Upper lobe of left lung (tissue), 6 donors: ENCODE results near the gene ZEB1. TPM values are rescaled to one million over a fixed set of nuclear protein-coding genes. Genes with fewer than 3 reads are reported as not detected.

Experiments used
- ATAC-seq, 2 donors: fragments of 200-7000 bp; cut with Tn5 transposase; one replicate each; pipeline ENCODE4 v1.9.1; 2022; ENCODE audit warnings: mild to moderate bottlenecking in 2 of 2, moderate library complexity in 2 of 2; ENCODE audit not compliant: low FRiP score in 2 of 2
- DNase-seq, 2 donors: peaks; one replicate each; pipeline ENCODE4 v3.0.0-alpha.2; 2019 to 2020
- H3K27ac ChIP-seq, 4 donors: fragments of 200-600 bp; sonication (generic); one replicate each; pipeline ENCODE4 v1.5.1; 2016 to 2019
- H3K27me3 ChIP-seq, 4 donors: fragments of 200-600 bp; sonication (generic); one replicate each; pipeline ENCODE4 v1.5.1; 2017 to 2019
- H3K36me3 ChIP-seq, 4 donors: fragments of 200-600 bp; sonication (generic); one replicate each; pipeline ENCODE4 v1.5.1; 2016 to 2019
- H3K4me1 ChIP-seq, 4 donors: fragments of 200-600 bp; sonication (generic); one replicate each; pipeline ENCODE4 v1.5.1; 2018 to 2019
- H3K4me3 ChIP-seq, 4 donors: fragments of 200-600 bp; sonication (generic); one replicate each; pipeline ENCODE4 v1.5.1; 2017 to 2019; ENCODE audit warnings: mild to moderate bottlenecking in 2 of 4, moderate library complexity in 1 of 4
- H3K9me3 ChIP-seq, 4 donors: fragments of 200-600 bp; sonication (generic); one replicate each; pipeline ENCODE4 v1.5.1; 2018 to 2019
- EP300 ChIP-seq, 4 donors: sonication (generic); formaldehyde crosslinking; IDR thresholded peaks; one replicate each; pipeline ENCODE4 v1.5.1; 2017; ENCODE audit warnings: antibody characterized with exemption in 4 of 4, control low read depth in 2 of 4
- POLR2A ChIP-seq, 4 donors: fragments of 450-650 bp; IDR thresholded peaks; one replicate each; pipeline ENCODE4 v1.5.1; 2016 to 2017; ENCODE audit warnings: antibody characterized with exemption in 4 of 4, mild to moderate bottlenecking in 2 of 4
- POLR2AphosphoS5 ChIP-seq, 2 donors: sonication (generic); formaldehyde crosslinking; IDR thresholded peaks; one replicate each; pipeline ENCODE4 v1.5.1; 2017; ENCODE audit warnings: antibody characterized with exemption in 2 of 2
- WGBS, 2 donors: methylation state at CpG; one replicate each; pipeline ENCODE4 v1.1.5; 2017 to 2018; 5-methylcytosine and 5-hydroxymethylcytosine counted together
- total RNA-seq, 6 donors: library from RNA; depleted of rRNA in 4 of 6; stranded (reverse); fragments of >200 nt in 4 of 6; gene quantifications; one replicate each; pipeline versions ENCODE4 v1.1.0 to v1.2.1, GENCODE V29; 2016 to 2021
- TF ChIP-seq, protein P1 (sequence below), 6 experiments: fragments of 450-650 bp in 4 of 6; fragments of 200-600 bp in 2 of 6; sonication (generic) in 2 of 6; IDR thresholded peaks; one replicate each; pipeline ENCODE4 v1.5.1; 2016 to 2019; ENCODE audit warnings: antibody characterized with exemption in 6 of 6
- donor health status: DM: no; HTN: no; CAD: no; lungs with moderate emphysema.
- donor health status: DM: no; HTN: yes; CAD: no; lungs with severe emphysema.

The ZEB1 gene
- total RNA-seq, 6 donors from 2014 or later: 17.8 to 46.1 (median 32.6) TPM

DNA sequence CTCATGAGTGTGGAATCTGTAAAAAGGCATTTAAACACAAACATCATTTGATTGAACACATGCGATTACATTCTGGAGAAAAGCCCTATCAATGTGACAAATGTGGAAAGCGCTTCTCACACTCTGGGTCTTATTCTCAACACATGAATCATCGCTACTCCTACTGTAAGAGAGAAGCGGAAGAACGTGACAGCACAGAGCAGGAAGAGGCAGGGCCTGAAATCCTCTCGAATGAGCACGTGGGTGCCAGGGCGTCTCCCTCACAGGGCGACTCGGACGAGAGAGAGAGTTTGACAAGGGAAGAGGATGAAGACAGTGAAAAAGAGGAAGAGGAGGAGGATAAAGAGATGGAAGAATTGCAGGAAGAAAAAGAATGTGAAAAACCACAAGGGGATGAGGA, 207.7 kb downstream of the ZEB1 start:
- ATAC-seq: peak in 1 of 2 donors; percentile 64
- no peak for DNase-seq
- H3K9me3 ChIP-seq: no peaks in the 10 kb centered on the region
- H3K4me3 ChIP-seq: no peak overlapping the region
- WGBS, 2 donors: 76 to 81% methylated on average over 11 of the region's 11 CpGs
- no peaks in the 10 kb centered on the region for H3K27me3 ChIP-seq
- TF ChIP-seq POLR2AphosphoS5 (IDR thresholded peaks at IDR 0.05): no peak
- TF ChIP-seq, protein P1, sequence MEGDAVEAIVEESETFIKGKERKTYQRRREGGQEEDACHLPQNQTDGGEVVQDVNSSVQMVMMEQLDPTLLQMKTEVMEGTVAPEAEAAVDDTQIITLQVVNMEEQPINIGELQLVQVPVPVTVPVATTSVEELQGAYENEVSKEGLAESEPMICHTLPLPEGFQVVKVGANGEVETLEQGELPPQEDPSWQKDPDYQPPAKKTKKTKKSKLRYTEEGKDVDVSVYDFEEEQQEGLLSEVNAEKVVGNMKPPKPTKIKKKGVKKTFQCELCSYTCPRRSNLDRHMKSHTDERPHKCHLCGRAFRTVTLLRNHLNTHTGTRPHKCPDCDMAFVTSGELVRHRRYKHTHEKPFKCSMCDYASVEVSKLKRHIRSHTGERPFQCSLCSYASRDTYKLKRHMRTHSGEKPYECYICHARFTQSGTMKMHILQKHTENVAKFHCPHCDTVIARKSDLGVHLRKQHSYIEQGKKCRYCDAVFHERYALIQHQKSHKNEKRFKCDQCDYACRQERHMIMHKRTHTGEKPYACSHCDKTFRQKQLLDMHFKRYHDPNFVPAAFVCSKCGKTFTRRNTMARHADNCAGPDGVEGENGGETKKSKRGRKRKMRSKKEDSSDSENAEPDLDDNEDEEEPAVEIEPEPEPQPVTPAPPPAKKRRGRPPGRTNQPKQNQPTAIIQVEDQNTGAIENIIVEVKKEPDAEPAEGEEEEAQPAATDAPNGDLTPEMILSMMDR (IDR thresholded peaks at IDR 0.05): no peak
- no peak for TF ChIP-seq EP300 (IDR thresholded peaks at IDR 0.05)
- no peak for TF ChIP-seq POLR2A (IDR thresholded peaks at IDR 0.05)
- H3K4me1 ChIP-seq: peaks cover 0 to 7% (median 5%) of the 10 kb centered on the region in 4 donors
- H3K36me3 ChIP-seq: peaks cover 0 to 40% (median 6%) of the 10 kb centered on the region in 4 donors
- peak overlapping the region in 1 of 4 donors; percentile 4 for H3K27ac ChIP-seq

DNA sequence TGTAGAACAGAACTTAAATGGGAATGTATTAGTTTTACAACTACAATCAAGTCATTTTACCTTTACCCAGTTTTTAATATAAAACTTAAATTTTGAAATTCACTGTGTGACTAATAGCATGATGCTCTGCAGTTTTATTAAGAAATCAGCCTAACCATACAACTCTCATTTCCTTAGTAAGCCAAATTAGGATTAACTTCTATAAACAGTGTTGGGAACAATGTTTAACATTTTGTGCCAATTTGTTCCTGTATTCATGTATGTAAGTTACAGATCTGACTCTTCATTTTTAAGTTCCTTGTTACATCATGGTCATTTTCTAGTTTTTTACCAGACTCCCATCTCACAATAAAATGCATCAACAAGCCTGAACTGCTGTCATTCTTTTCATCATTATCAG, 209.8 kb downstream of the ZEB1 start:
- Histone ChIP-seq H3K27me3 (no peaks in the 10 kb centered on the region), H3K27ac (peak overlapping the region in 1 of 4 donors; percentile 35), H3K4me1 (peaks cover 0 to 7% (median 5%) of the 10 kb centered on the region in 4 donors), H3K9me3 (no peaks in the 10 kb centered on the region), H3K4me3 (no peak overlapping the region), H3K36me3 (peaks cover 0 to 30% (median 6%) of the 10 kb centered on the region in 4 donors)
- ATAC-seq (no peak), DNase-seq (no peak)
- TF ChIP-seq EP300 (IDR thresholded peaks at IDR 0.05): no peak
- no peak for TF ChIP-seq POLR2AphosphoS5 (IDR thresholded peaks at IDR 0.05)
- TF ChIP-seq, protein P1 (IDR thresholded peaks at IDR 0.05): no peak
- TF ChIP-seq POLR2A (IDR thresholded peaks at IDR 0.05): no peak

DNA sequence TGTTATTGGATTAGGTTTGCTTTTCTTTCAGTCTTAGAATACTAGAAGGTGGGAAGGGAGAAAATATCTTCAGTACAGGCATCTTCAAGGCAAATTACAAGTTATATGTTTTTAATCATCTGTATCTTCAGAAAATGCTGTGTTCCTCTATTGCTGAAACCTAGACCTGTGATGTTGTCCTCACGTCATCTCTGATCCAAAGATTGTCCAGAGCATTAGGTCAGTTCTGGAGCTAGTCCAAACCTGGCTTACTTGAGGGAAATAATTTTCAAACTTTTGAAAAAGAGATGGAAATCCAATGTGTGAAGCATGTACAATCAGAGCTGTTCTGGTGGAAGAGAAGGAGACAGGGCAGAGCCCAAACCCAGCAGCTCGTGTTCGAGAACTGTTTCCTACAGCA, 217.3 kb downstream of the ZEB1 start:
- TF ChIP-seq POLR2A (IDR thresholded peaks at IDR 0.05) (no peak), POLR2AphosphoS5 (IDR thresholded peaks at IDR 0.05) (no peak), EP300 (IDR thresholded peaks at IDR 0.05) (no peak)
- TF ChIP-seq, protein P1 (IDR thresholded peaks at IDR 0.05): no peak
- Histone ChIP-seq H3K4me3 (no peak overlapping the region), H3K36me3 (no peaks in the 10 kb centered on the region), H3K27me3 (no peaks in the 10 kb centered on the region), H3K27ac (no peak overlapping the region), H3K4me1 (no peaks in the 10 kb centered on the region), H3K9me3 (no peaks in the 10 kb centered on the region)
- DNase-seq (no peak), ATAC-seq (peak in 1 of 2 donors; percentile 78)
- 42 to 56% methylated on average over 3 of the region's 3 CpGs for WGBS, 2 donors

DNA sequence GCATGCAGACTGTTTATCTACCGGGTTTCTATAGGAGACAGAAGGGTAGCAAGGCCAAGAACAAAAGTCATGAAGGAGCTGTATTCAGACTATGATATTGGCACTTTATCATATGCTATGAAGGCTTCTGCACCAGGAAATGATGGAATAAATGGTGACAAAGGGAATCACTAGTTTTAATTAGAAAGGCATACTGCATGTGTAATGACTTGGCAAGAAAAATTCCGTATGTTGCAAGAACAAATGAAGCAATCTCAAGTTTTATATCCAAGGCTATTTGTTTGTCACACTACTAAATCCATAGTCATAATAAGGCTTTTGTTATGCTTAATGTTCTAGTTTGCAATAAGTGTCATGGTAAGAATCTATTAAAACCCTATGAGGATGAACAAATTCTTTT, 230.9 kb downstream of the ZEB1 start:
- peaks cover 0 to 3% (median 0%) of the 10 kb centered on the region in 4 donors for H3K9me3 ChIP-seq
- H3K4me3 ChIP-seq: no peak overlapping the region
- no peaks in the 10 kb centered on the region for H3K27me3 ChIP-seq
- DNase-seq (no peak), ATAC-seq (peak in 1 of 2 donors; percentile 14)
- no peaks in the 10 kb centered on the region for H3K36me3 ChIP-seq
- 53 to 57% methylated on average over 2 of the region's 2 CpGs for WGBS, 2 donors
- H3K4me1 ChIP-seq: no peaks in the 10 kb centered on the region
- H3K27ac ChIP-seq: no peak overlapping the region
- TF ChIP-seq POLR2AphosphoS5 (IDR thresholded peaks at IDR 0.05): no peak
- no peak for TF ChIP-seq EP300 (IDR thresholded peaks at IDR 0.05)
- no peak for TF ChIP-seq POLR2A (IDR thresholded peaks at IDR 0.05)
- TF ChIP-seq, protein P1 (IDR thresholded peaks at IDR 0.05): no peak

DNA sequence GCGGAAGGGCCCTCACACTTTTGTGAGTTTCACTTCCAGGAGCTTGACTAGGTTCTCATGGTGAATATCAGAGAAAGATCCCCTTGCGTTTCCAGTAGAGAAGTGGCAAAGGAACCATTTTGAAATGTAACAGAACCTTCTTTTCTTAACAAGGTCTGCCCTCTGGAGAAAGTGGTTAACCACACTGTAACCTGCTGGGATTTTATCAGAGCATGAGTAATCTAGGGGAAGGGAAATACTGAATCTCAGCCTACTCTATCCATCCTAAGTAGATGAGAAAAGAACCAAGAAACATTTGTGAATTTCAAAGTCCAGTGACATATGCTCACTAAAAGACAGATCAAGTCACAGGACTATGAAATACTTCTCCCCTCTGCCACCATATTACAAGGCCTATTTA, 235.5 kb downstream of the ZEB1 start:
- no peak overlapping the region for H3K4me3 ChIP-seq
- TF ChIP-seq EP300 (IDR thresholded peaks at IDR 0.05): no peak
- TF ChIP-seq POLR2AphosphoS5 (IDR thresholded peaks at IDR 0.05): no peak
- TF ChIP-seq POLR2A (IDR thresholded peaks at IDR 0.05): no peak
- TF ChIP-seq, protein P1 (IDR thresholded peaks at IDR 0.05): no peak
- WGBS, 2 donors: 88 to 93% methylated on average over 2 of the region's 2 CpGs
- peaks cover 7 to 21% (median 12%) of the 10 kb centered on the region in 4 donors for H3K9me3 ChIP-seq
- H3K27me3 ChIP-seq: no peaks in the 10 kb centered on the region
- H3K4me1 ChIP-seq: no peaks in the 10 kb centered on the region
- no peak overlapping the region for H3K27ac ChIP-seq
- DNase-seq (no peak), ATAC-seq (no peak)
- H3K36me3 ChIP-seq: no peaks in the 10 kb centered on the region
